Epithelial cell of proximal tubule (primary cell): ENCODE measurements around the gene LIPN. TPM values are rescaled to one million over a fixed set of nuclear protein-coding genes. Genes with fewer than 3 reads are reported as not detected.

Experiments
- DNase-seq: peaks from one replicate; pipeline ENCODE4 v3.0.0-alpha.2; 2011; ENCODE audit warnings: low read depth
- H3K4me3 ChIP-seq: 2 replicates; pipeline ENCODE4 v1.5.1; 2011; ENCODE audit warnings: low read depth, mild to moderate bottlenecking, low read length
- CTCF ChIP-seq: conservative IDR thresholded peaks from 2 replicates; pipeline ENCODE4 v1.5.1; 2012; ENCODE audit warnings: low read depth, mild to moderate bottlenecking, low read length
- total RNA-seq: library from RNA; depleted of rRNA; stranded (reverse); fragments of >200 nt; gene quantifications from 2 replicates; pipeline ENCODE4 v1.2.3, GENCODE V29; 2015

The LIPN gene
- total RNA-seq, 1 donor from 2014 or later: not detected

GRCh38 chr10:88820748-88821401 lies 61.1 kb downstream of the LIPN start:
- TF ChIP-seq CTCF: no peak
- no peak overlapping the region for H3K4me3 ChIP-seq
- no peak for DNase-seq

GRCh38 chr10:88826388-88826787 lies 66.6 kb downstream of the LIPN start:
- DNase-seq: no peak
- TF ChIP-seq CTCF: no peak
- H3K4me3 ChIP-seq: no peak overlapping the region

GRCh38 chr10:88827671-88828070 lies 67.9 kb downstream of the LIPN start:
- TF ChIP-seq CTCF: no peak
- no peak for DNase-seq
- no peak overlapping the region for H3K4me3 ChIP-seq

- H3K4me3 ChIP-seq: no peak overlapping the region
- TF ChIP-seq CTCF: no peak
- no peak for DNase-seq
These were observed 68.5 kb downstream of the LIPN start for GRCh38 chr10:88828310-88828709.

Other genes with a start within 250 kb of the LIPN start
- gene RNLS, start 176.7 kb upstream of the LIPN start, total RNA-seq: 7.1 and 9.7 TPM in 2 replicates
- not detected in 2 replicates for gene LIPJ, start 173.3 kb upstream of the LIPN start, total RNA-seq
- not detected in 2 replicates for gene LIPF, start 95.6 kb upstream of the LIPN start, total RNA-seq
- not detected in 2 replicates for gene LIPK, start 53.8 kb upstream of the LIPN start, total RNA-seq
- gene LIPM, start 42.7 kb downstream of the LIPN start, total RNA-seq: not detected in 2 replicates
- 0.12 and 1.8 TPM in 2 replicates for gene ANKRD22, start 91.8 kb downstream of the LIPN start, total RNA-seq
- gene STAMBPL1, start 120.2 kb downstream of the LIPN start, total RNA-seq: 9.9 and 19.2 TPM in 2 replicates
- gene ACTA2, start 192.8 kb downstream of the LIPN start, total RNA-seq: 10.5 and 42.4 TPM in 2 replicates
- gene FAS, start 230.8 kb downstream of the LIPN start, total RNA-seq: 28.7 and 52.5 TPM in 2 replicates